Activated CD8-positive, alpha-beta T cell treated with anti-CD3 and anti-CD28 coated beads, Interleukin-2, amount 10 ng/mL, durations not matched to agents 7 days and 5 days (primary cell): ENCODE measurements around the gene DEGS1. TPM values are rescaled to one million over a fixed set of nuclear protein-coding genes. Genes with fewer than 3 reads are reported as not detected.

Experiments
- ATAC-seq: fragments of 150-1000 bp; cut with Tn5 transposase; one replicate; pipeline ENCODE4 v1.10.0; 2021; ENCODE audit warnings: moderate library complexity
- CTCF ChIA-PET: fragments of 350-600 bp; sonication (Branson Sonifier 250); formaldehyde crosslinking; loops from one replicate; lab custom pipeline; 2021; ENCODE audit warnings: antibody characterized with exemption; lab: Charles Lee
- POLR2A ChIA-PET: fragments of 350-600 bp; sonication (Branson Sonifier 250); formaldehyde crosslinking; loops from one replicate; lab custom pipeline; 2021; ENCODE audit warnings: antibody characterized with exemption; lab: Charles Lee
- DNase-seq: peaks from one replicate; pipeline ENCODE4 v3.0.0-alpha.2; 2020
- H3K27ac Mint-ChIP-seq: one replicate; pipeline ENCODE4 v1.8.0; 2021; ENCODE audit warnings: mild to moderate bottlenecking, mixed read lengths
- H3K27me3 Mint-ChIP-seq: one replicate; pipeline ENCODE4 v1.8.0; 2021; ENCODE audit warnings: low read depth, mixed read lengths
- H3K36me3 Mint-ChIP-seq: one replicate; pipeline ENCODE4 v1.8.0; 2021; ENCODE audit warnings: low read depth, mixed read lengths
- H3K4me1 Mint-ChIP-seq: one replicate; pipeline ENCODE4 v1.8.0; 2021; ENCODE audit warnings: low read depth, mixed read lengths
- H3K4me3 Mint-ChIP-seq: one replicate; pipeline ENCODE4 v1.8.0; 2021; ENCODE audit warnings: mild to moderate bottlenecking, mixed read lengths
- H3K9me3 Mint-ChIP-seq: one replicate; pipeline ENCODE4 v1.8.0; 2022; ENCODE audit warnings: mixed read lengths; ENCODE audit not compliant: insufficient read depth
- total RNA-seq, 2 experiments: library from RNA; stranded (reverse); gene quantifications; one replicate each; pipeline ENCODE4 v1.2.3, GENCODE V29; 2021

The DEGS1 gene
- total RNA-seq, 2 experiments from 2014 or later = 71.3 to 77.2 TPM

DNA sequence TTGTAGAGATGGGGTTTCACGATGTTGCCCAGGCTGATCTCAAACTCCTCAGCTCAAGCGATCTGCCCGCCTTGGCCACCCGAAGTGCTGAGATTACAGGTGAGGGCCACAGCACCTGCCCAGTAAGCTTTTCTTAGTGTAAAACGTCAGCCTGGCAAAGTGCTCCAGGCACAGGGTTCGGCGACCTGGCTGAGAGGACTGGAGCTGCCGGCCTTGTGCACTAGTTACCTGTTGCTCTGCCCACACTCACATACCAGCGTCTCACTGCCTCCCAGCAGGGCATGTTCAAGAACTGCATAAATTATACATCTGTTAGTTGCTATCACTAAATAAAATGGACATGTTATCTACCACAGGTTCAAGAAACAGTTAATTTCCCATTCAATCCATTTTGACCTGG, 55.2 kb downstream of the DEGS1 start:
- H3K27me3 Mint-ChIP-seq = no peaks in the 10 kb centered on the region
- ATAC-seq = no peak
- DNase-seq = no peak
- no peaks in the 10 kb centered on the region for H3K9me3 Mint-ChIP-seq
- no peak overlapping the region for H3K4me3 Mint-ChIP-seq
- peaks cover 20% of the 10 kb centered on the region for H3K36me3 Mint-ChIP-seq
- CTCF ChIA-PET = no interaction called here
- no peaks in the 10 kb centered on the region for H3K4me1 Mint-ChIP-seq
- POLR2A ChIA-PET = interaction anchor here (0.5 kb wide), 1 partner anchor 29 kb away, joined by 4 read pairs; no protein-coding TSS in a partner anchor
- H3K27ac Mint-ChIP-seq = no peak overlapping the region

DNA sequence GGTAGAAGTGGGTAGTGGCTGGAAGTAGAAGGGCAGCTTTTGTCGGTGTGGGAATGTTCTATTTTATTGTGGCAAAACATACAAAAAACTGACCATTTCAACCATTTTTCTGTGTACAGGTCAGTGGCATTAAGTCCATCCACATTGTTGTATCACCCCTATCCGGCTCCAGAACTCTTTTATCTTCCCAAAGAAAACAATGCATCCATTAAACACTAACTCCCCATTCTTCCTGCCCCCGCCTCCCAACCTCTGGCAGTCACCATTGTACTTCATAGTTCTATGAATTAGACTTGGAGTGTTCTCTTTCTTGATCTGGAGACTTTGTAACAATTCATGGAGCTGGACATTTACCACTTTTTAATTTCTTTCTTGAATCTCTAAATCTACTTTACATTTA, 55.7 kb downstream of the DEGS1 start:
- ATAC-seq = no peak
- ChIA-PET POLR2A (interaction anchor here (0.5 kb wide), 1 partner anchor 29 kb away, joined by 4 read pairs; no protein-coding TSS in a partner anchor), CTCF (no interaction called here)
- no peaks in the 10 kb centered on the region for H3K9me3 Mint-ChIP-seq
- no peaks in the 10 kb centered on the region for H3K4me1 Mint-ChIP-seq
- no peak for DNase-seq
- no peak overlapping the region for H3K4me3 Mint-ChIP-seq
- peaks cover 21% of the 10 kb centered on the region for H3K36me3 Mint-ChIP-seq
- no peak overlapping the region for H3K27ac Mint-ChIP-seq
- no peaks in the 10 kb centered on the region for H3K27me3 Mint-ChIP-seq

Other genes starting within 250 kb of the DEGS1 start
- gene FBXO28, start 69.1 kb upstream of the DEGS1 start, total RNA-seq = 10 to 100 TPM; 26.4 to 28.4 TPM
- gene NVL, start 146.9 kb downstream of the DEGS1 start, total RNA-seq = 10 to 100 TPM; 48.5 to 56.2 TPM
- gene CNIH4, start 173.6 kb downstream of the DEGS1 start, total RNA-seq = 10 to 100 TPM; 41.3 to 43.7 TPM